ENCODE data around the gene DCLRE1C.
"Not testable (repeated sequence)": the region's sequence is repeated elsewhere in the genome, so short reads cannot be mapped to it uniquely, and the experiment has no call there.

DCLRE1C gene

GRCh38 chr10:14954001-14954770 is at the start of gene DCLRE1C:
DCLRE1C (minus strand) TSS chr10:14954096; CDS start chr10:14954010, 86 bp downstream.
- DNase-seq (ENCODE audit: extremely low read depth in 1 of 2, low read depth in 1 of 2), result peak; percentile 80 to 83

- DNase-seq (ENCODE audit: extremely low read depth in 1 of 2, low read depth in 1 of 2), result no peak
Measured at GRCh38 chr10:14995964-14996565, 42.2 kb upstream of the DCLRE1C start.

GRCh38 chr10:14993500-14994455 is 39.9 kb upstream of the DCLRE1C start:
- DNase-seq (ENCODE audit: extremely low read depth in 1 of 2, low read depth in 1 of 2), result not testable (repeated sequence)

GRCh38 chr10:14992336-14992735 is 38.4 kb upstream of the DCLRE1C start:
- not testable (repeated sequence) for DNase-seq (ENCODE audit: extremely low read depth in 1 of 2, low read depth in 1 of 2)

DNA sequence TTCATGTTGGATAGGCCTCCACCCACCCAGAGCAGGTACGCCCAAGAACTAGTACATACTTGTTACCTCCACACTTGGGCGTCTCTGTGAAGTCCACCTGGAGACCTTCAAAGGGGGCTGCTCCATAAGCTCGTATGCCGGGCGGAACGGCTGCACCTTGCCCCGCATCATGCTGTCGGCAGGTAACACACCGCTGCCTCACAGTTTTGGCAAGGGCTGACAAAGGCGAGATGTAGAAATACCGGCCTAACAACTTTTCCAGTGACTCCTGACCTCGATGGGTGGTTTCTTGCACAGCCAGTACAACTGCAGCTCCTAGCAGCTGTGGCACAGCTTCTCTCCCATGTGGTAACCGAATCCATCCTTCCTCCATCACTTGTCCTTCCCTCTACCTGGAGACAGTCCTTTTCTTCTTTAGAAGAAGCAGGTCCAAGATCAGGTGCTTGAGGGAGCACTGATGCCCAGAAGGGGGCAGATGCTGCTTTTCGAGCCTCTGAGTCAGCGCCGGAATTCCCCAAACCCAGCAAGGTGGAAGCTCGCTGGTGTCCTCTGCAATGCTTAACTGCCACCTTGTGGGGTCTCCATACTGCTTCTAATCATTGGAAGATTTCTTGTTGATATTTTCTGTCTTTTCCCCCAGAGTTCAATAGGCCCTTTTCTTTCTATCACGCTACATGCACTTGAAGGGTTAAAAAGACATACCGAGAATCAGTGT is 37.3 kb upstream of the DCLRE1C start:
- peak; percentile 38 to 52 for DNase-seq (ENCODE audit: extremely low read depth in 1 of 2, low read depth in 1 of 2)

DNA sequence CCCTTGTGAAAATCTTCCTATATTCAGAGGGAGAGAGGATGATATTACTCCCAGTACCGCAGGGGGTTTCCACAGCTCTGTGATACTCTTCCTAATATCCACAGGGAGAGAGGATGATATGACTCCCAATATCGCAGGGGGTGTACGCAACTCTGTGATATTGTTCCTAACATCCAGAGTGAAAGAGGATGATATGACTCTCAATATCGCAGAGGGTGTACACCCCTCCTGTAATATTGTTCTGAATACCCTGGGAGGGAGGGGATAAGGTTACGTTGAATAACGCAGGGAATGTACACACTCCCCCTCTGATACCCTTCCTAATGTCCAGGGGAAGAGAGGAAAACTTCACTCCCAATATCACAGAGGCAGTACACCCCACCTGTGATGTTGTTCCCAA is 35.7 kb upstream of the DCLRE1C start:
- DNase-seq (ENCODE audit: extremely low read depth in 1 of 2, low read depth in 1 of 2), result not testable (repeated sequence)

DNA sequence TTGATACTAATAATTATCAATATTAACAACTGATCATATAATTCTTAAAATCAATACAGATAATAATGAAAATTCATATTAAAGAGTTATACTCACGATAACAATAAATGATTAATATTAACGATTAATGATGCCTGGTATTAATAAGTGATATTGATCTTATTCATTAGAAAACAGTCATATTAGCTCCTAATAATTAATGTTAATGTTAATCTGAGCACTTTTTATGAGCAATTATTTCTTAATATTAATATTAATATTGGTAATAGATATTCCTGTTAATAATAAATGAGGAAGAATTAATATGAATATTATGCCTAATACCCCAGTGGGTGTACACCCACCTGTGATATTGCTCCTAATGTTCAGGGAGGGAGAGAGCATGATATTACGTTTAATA is 28.8 kb upstream of the DCLRE1C start:
- DNase-seq (ENCODE audit: extremely low read depth in 1 of 2, low read depth in 1 of 2), result no peak

GRCh38 chr10:14975672-14976273 is 21.9 kb upstream of the DCLRE1C start:
- no peak for DNase-seq (ENCODE audit: extremely low read depth in 1 of 2, low read depth in 1 of 2)

DNA sequence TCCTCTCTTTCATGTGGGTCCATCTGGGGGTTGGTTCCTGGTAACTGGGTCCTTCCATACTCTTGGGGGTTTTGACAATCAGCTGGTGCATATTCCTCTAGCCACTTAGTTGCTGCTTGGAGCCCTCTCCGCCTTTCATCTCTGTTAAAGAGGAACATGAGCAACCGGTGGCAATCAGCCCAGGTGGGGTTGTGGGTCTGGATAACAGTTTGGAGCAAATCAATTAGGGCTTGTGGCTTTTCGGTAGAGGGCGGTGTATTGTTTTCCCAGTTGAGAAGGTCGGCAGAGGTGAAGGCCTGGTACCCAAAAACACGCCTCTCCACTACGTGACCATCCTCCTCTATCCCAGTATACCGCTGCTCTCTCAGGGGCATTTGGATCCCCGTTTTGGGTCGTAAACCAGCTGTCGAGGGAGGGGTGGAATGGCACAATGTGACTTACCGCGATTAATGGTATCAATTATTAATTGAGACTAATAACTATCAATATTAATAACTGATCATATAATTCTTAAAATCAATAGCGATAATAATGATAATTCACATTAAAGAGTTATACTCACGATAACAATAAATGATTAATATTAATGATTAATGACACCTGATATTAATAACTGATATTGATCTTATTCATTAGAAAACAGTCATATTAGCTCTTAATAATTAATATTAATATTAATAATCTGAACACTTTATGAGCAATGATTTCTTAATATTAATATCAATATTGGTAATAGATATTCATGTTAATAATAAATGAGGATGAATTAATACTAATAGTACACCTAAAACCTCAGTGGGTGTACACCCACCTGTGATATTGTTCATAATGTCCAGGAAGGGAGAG is 20.5 kb upstream of the DCLRE1C start:
- DNase-seq (ENCODE audit: extremely low read depth in 1 of 2, low read depth in 1 of 2), result not testable (repeated sequence)

DNA sequence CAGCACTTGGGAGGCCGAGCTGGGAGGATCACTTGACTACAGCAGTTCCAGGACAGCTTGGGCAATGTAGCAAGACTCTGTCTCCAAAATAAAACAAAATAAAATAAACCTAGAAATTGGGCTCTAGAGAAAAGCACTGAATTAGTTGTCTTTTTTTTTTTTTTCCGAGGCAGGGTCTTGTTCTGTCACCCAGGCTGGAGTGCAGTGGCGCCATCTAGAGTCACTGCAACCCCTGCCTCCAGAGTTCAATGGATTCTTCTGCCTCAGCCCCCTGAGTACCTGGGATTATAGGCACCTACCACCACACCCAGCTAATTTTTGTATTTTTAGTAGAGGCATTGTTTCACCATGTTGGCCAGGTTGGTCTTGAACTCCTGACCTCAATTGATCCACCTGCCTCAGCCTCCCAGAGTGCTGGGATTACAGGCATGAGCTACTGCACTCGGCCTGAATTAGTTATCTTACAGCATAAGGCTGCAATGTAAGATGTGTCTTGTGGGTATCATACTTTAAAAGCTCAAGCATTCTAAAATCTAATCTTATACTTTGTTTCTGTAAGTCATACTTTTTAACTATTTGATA is 18.1 kb upstream of the DCLRE1C start:
- DNase-seq (ENCODE audit: extremely low read depth in 1 of 2, low read depth in 1 of 2), result no peak

DNA sequence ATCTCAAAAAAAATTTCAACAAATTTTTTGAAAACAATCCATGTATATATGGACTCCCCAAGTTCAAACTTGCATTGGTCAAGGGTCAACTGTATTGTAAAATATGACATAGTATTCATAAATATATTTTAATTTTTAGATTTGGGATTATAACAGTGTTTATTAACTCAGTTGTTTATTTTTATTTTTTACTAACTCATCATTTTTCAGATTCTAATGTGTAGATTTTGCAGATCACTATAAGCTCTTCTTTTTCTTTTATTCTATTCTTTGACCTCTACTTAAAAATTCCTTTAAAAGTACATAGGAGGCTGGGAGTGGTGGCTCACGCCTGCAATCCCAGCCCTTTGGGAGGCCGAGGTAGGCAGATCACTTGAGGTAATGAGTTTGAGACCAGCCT is 14.0 kb upstream of the DCLRE1C start:
- DNase-seq (ENCODE audit: extremely low read depth in 1 of 2, low read depth in 1 of 2), result no peak

DNA sequence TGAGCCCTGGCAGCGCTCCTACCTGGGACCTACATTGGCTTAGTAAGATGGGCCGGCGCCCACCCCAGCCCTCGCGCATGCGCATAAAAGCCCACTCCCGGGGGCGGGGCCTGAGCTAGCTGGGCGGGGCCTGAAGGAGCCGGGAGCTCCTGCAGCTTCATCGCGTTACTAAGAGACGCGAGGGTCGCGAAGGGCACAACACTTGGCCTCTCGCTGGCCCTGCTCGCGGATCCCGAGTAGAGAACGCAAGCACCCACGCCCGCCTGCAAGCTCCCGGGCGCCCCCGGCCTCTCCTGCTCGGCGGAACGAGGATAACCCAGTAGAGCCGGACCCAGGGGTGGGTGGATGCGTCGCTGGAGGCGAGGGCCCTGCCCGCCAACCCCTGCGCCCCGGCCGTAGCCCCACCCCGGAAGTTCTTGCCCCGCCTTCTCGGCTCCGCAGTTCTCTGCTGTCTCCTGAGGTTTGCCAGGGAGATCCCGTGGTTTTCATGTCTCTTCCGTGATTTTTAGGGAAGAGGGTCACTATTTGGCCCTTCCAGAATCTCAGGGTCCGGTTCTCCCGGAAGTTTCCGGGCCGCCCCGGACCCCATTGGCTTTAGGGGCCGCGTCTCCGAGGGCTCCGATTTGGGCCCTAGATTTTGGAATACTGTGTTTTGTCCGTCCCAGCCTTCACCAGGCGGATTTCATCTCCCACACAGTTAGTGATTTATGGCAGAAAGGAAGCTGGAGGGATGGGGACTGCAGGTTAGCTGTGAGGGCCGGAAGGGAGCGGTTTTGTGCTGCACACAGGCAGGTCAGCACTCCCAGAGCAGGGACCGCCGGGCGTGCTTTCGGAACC is 5.5 kb upstream of the DCLRE1C start, which contains the start of gene MEIG1:
TSS of gene MEIG1 (plus strand) at position 168 of the 837 bp plus-strand sequence. CDS start 7,081 bp downstream, outside the sequence.
- peak; percentile 82 to 89 for DNase-seq (ENCODE audit: extremely low read depth in 1 of 2, low read depth in 1 of 2)

DNA sequence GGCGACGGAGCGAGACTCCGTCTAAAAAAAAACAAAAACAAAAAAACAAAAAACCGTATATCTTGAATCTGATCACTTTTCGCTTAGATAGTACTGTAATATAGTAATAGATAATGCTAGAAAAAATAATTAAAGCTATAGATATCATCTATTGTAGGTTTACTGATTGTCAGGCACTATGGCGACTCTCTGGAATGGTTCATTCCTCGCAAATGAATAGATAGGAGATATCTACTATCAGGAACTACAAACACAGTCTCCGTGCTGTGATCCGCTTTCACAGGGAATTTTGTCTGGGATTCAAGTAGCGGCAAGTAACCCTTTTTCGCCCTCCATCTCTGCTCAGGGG is 5.0 kb upstream of the DCLRE1C start:
- DNase-seq (ENCODE audit: extremely low read depth in 1 of 2, low read depth in 1 of 2), result no peak

DNA sequence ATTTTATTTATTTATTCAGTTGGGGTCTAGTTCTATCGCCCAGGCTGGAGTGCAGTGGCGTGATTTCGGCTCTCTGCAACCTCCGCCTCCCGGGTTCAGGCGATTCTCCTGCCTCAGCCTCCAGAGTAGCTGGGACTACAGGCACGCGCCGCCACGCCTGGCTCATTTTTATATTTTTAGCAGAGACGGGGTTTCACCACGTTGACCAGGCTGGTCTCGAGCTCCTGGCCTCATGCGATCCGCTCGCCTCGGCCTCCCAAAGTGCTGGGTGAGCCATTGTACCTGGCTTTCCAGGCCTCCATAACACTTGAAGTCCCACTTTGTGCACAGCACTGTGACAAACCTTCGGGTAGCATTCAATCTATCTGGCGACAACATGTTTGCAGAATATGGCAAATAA is 1.0 kb upstream of the DCLRE1C start:
- no peak for DNase-seq (ENCODE audit: extremely low read depth in 1 of 2, low read depth in 1 of 2)

DNA sequence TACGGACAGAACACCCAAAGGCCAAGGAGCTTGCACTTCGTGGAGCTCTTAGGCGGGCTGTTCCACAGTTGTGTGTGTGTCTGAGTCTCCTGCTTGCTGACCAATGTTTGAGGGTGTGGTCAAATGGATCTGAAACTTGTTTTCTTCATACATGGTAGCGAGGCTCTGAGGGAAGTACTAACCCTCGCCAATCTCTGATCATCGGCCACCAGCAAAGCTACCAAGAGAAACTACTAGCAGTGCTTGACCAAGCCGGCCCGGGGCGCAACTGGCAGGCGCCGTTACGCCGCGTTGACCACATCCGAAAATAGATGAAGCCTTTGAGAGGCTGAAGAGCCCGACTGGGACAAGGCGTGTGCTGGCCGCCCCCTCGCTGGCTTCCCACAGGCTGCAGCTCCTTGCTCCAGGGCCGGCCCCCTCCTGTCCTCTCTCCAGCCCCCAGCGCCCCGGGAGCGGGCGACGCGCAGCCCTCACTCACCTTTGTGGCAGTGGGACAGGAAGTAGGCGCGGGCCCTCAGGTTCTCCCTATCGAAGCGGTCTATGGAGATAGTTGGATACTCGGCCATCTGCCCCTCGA is 384 bp downstream of the DCLRE1C start:
- no peak for DNase-seq (ENCODE audit: extremely low read depth in 1 of 2, low read depth in 1 of 2)

DNA sequence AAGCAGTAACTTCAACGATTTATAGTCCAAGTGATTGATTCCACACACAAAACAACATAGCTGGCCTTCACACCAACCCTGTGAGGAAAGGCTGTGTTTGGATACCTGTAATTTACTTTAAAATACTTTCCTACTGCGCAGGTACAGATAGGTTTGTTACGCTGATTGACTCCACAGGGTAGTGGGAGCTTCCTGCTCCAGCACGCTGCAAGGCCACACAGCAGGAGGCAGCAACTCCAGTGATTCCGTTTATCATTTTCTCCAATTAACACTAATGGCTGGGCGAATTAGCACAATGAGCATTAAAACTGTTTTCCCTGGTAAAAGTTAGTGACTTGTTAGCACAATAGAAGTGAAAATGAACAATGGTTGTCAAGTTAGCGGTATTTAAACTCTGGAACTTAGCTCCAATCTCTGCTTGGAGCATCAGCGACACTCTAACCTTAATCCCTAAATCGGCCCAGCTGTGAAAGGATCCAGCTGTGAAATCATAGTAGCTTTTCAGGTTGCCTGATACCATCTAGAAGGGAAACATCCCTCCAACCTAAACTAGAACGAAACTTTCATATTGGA is 959 bp downstream of the DCLRE1C start:
- DNase-seq (ENCODE audit: extremely low read depth in 1 of 2, low read depth in 1 of 2), result no peak

GRCh38 chr10:14949291-14949690 is 4.6 kb downstream of the DCLRE1C start:
- DNase-seq (ENCODE audit: extremely low read depth in 1 of 2, low read depth in 1 of 2), result no peak

All from stimulated activated CD8-positive, alpha-beta memory T cell treated with anti-CD3 and anti-CD28 coated beads, Interleukin-7, amount 100 ng/mL, for 48 hours (primary cell).